Measurements from ENCODE around the gene CHRM2.

CHRM2 gene

GRCh38 chr7:136859803-136860202, 8.6 kb upstream of the CHRM2 start:
- no peaks in the 10 kb centered on the region for H3K36me3 ChIP-seq
- H3K4me1 ChIP-seq (ENCODE audit: control insufficient read depth in 1 of 2, insufficient read depth in 1 of 2, low read depth in 1 of 2, low read length in 1 of 2), result no peaks in the 10 kb centered on the region
- no peak for TF ChIP-seq CTCF (IDR thresholded peaks at IDR 0.05)
- H3K4me3 ChIP-seq (ENCODE audit: low read depth in 1 of 2, low read length in 1 of 2), result no peak overlapping the region
- H3K27ac ChIP-seq, result no peak overlapping the region
- no peaks in the 10 kb centered on the region for H3K27me3 ChIP-seq
- no peaks in the 10 kb centered on the region for H3K9me3 ChIP-seq

DNA sequence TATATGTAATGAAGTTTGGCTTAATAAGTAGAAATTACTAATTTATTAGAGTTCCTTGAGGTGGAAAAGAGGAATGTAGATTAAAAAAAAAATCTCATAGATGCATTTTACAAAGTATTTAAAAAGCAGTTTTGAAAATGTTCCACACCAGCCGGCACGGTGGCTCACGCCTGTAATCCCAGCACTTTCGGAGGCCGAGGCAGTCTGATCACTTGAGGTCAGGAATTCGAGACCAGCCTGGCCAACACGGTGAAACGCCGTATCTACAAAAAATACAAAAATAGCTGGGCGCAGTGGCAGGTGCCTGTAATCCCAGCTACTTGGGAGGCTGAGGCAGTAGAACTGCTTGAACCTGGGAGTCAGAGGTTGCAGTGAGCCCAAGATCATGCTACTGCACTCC, 3.2 kb upstream of the CHRM2 start:
- TF ChIP-seq CTCF (IDR thresholded peaks at IDR 0.05), result no peak

GRCh38 chr7:136865777-136866176, 2.7 kb upstream of the CHRM2 start:
- TF ChIP-seq CTCF (IDR thresholded peaks at IDR 0.05), result no peak

More for the DNA sequence above, 3.2 kb upstream of the CHRM2 start:
- H3K4me3 ChIP-seq (ENCODE audit: low read depth in 1 of 2, low read length in 1 of 2), result no peak overlapping the region
- no peaks in the 10 kb centered on the region for H3K36me3 ChIP-seq
- no peaks in the 10 kb centered on the region for H3K9me3 ChIP-seq
- H3K27me3 ChIP-seq, result peaks cover 24% of the 10 kb centered on the region
- H3K4me1 ChIP-seq (ENCODE audit: control insufficient read depth in 1 of 2, insufficient read depth in 1 of 2, low read depth in 1 of 2, low read length in 1 of 2), result no peaks in the 10 kb centered on the region
- no peak overlapping the region for H3K27ac ChIP-seq

GRCh38 chr7:136869001-136869961, 829 bp downstream of the CHRM2 start:
- no peak for TF ChIP-seq CTCF (IDR thresholded peaks at IDR 0.05)
- H3K27ac ChIP-seq, result no peak overlapping the region
- H3K4me3 ChIP-seq (ENCODE audit: low read depth in 1 of 2, low read length in 1 of 2), result no peak overlapping the region
- H3K27me3 ChIP-seq, result peaks cover 54% of the 10 kb centered on the region
- no peaks in the 10 kb centered on the region for H3K36me3 ChIP-seq
- no peaks in the 10 kb centered on the region for H3K9me3 ChIP-seq
- no peaks in the 10 kb centered on the region for H3K4me1 ChIP-seq (ENCODE audit: control insufficient read depth in 1 of 2, insufficient read depth in 1 of 2, low read depth in 1 of 2, low read length in 1 of 2)

More at GRCh38 chr7:136865777-136866176, 2.7 kb upstream of the CHRM2 start:
- no peaks in the 10 kb centered on the region for H3K36me3 ChIP-seq
- no peaks in the 10 kb centered on the region for H3K9me3 ChIP-seq
- H3K4me1 ChIP-seq (ENCODE audit: control insufficient read depth in 1 of 2, insufficient read depth in 1 of 2, low read depth in 1 of 2, low read length in 1 of 2), result no peaks in the 10 kb centered on the region
- no peak overlapping the region for H3K27ac ChIP-seq
- no peak overlapping the region for H3K4me3 ChIP-seq (ENCODE audit: low read depth in 1 of 2, low read length in 1 of 2)
- peaks cover 29% of the 10 kb centered on the region for H3K27me3 ChIP-seq

- no peak overlapping the region for H3K4me3 ChIP-seq (ENCODE audit: low read depth in 1 of 2, low read length in 1 of 2)
- peaks cover 54% of the 10 kb centered on the region for H3K27me3 ChIP-seq
- H3K4me1 ChIP-seq (ENCODE audit: control insufficient read depth in 1 of 2, insufficient read depth in 1 of 2, low read depth in 1 of 2, low read length in 1 of 2), result no peaks in the 10 kb centered on the region
- no peaks in the 10 kb centered on the region for H3K36me3 ChIP-seq
- H3K27ac ChIP-seq, result no peak overlapping the region
- TF ChIP-seq CTCF (IDR thresholded peaks at IDR 0.05), result no peak
- no peaks in the 10 kb centered on the region for H3K9me3 ChIP-seq
Observed at GRCh38 chr7:136869991-136870865, 1.8 kb downstream of the CHRM2 start.
